Stimulated activated CD4-positive, alpha-beta T cell treated with anti-CD3 and anti-CD28 coated beads, Interleukin-12 subunit alpha, Interleukin-12 subunit beta, amount 100 ng/mL, for 48 hours (primary cell): ENCODE measurements around the gene PNPLA6.
"Not testable (repeated sequence)": the region's sequence is repeated elsewhere in the genome, so short reads cannot be mapped to it uniquely, and the experiment has no call there.

Experiments
- DNase-seq, 3 donors: peaks; one replicate each; pipeline ENCODE4 v3.0.0-alpha.2; 2020; ENCODE audit warnings: low read depth in 2 of 3, low spot score in 1 of 3

PNPLA6 gene

DNA sequence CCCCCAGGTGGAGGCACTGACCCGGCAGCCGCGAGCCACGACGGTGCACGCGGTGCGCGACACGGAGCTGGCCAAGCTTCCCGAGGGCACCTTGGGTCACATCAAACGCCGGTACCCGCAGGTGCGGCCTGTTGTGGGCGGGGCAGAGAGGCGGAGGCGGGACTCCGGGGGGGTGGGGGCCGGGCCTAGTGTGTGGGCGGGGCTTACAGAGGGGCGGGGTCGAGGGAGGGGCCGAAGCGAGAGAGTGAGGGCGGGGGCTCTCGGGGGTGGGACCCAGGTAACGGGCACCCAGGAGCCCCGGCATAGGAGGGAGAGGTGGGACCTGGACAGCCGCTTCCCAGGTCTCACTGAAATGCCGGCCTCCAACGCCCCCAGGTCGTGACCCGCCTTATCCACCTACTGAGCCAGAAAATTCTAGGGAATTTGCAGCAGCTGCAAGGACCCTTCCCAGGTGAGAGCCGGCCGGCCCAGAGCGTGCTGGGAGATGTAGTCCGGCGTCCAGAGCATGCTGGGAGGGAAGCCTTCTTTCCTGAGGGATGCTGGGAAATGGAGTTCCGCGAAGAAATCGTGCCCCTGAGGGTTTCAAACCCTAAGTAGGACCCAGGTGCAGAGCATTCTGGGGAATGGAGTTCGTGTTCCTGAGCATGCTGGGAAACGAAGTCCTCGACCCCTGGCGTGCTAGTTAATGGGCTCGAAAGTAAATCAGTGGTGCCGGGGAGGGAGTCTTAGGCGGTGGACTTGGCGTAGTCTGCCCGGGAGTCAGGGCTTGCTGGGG lies 15.7 kb downstream of the PNPLA6 start:
- DNase-seq = peak in 2 of 3 donors; percentile 21 to 32

DNA sequence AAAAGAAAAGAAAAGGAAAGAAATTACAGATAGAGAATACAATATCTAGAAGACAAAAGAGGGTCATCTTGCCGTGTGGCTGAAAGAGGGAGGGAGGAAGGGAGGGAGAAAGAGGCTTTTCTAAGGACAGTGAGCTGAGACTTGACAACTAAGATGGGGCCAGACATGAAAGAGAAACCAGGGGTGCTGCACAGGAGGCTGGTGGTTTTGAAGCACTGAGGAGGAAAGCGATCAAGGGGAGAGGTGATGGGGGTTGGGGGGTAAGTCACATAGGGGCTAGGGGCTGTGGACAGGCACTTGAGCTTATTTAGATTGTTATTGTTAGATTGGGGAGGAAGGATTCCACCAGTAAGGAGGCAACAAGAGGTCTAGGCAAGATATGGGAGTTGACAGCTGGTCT lies 17.3 kb downstream of the PNPLA6 start:
- no peak for DNase-seq

DNA sequence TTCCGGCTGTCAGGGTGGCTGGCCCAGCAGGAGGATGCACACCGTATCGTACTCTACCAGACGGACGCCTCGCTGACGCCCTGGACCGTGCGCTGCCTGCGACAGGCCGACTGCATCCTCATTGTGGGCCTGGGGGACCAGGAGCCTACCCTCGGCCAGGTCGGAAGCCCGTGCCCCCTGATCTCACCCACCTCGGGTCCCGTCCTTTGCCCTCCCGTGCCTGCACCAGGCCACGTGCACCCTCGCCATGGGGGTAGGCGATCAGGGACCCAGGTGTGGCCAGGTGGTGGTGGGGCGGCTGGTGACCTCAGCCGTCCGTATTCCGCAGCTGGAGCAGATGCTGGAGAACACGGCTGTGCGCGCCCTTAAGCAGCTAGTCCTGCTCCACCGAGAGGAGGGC lies 19.0 kb downstream of the PNPLA6 start:
- no peak for DNase-seq

DNA sequence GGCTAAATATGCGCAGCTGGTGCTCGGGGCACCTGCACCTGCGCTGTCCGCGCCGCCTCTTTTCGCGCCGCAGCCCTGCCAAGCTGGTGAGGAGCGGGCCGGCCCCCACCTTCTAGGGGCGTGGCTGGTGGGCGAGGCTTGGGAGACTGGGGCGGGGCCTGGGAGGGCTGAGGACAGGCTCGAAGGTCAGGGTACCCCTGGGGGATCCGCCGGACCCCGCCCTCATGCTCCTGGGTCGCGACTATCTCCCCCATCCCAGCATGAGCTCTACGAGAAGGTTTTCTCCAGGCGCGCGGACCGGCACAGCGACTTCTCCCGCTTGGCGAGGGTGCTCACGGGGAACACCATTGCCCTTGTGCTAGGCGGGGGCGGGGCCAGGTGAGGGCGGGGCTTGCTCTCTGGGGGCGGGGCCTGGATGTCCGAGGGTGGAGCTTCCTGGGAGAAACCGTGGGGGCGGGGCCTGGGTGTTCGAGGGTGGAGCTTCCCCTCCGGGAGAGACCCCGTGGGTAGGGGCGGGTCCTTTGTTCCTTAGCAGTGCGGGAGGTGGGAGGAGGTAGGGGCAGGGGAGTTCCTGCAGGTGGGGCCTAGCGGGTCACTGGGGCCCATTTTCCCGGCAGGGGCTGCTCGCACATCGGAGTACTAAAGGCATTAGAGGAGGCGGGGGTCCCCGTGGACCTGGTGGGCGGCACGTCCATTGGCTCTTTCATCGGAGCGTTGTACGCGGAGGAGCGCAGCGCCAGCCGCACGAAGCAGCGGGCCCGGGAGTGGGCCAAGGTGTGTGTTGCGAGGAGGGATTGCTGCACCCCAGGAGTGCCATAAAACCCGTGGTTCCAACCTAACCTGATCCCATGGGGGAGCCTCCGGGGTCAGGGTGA lies 19.7 kb downstream of the PNPLA6 start:
- DNase-seq = peak; percentile 23 to 45 (median 24)

DNA sequence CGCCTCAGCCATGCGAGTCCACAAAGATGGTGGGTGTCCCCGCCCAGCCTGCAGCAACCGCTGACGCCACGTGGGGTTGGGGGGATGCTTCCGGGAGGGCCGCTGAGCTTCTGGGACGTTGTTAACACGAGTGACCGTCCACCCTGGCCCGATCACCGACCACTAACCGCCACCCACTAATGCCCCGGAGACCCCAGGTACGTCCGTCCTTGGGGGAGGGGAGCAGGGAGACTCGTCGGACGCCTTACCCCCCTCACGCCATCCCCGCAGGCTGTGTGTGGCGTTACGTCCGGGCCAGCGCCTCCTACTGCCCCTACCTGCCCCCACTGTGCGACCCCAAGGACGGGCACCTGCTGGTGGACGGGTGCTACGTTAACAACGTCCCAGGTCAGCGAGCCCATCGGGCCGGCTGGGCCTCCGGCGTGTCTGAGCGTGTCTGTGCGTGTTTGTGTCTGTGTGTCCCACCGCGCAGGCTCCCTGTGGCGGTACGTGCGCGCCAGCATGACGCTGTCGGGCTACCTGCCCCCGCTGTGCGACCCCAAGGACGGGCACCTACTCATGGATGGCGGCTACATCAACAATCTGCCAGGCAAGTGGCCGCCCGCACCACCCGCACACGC lies 21.3 kb downstream of the PNPLA6 start:
- DNase-seq = no peak

DNA sequence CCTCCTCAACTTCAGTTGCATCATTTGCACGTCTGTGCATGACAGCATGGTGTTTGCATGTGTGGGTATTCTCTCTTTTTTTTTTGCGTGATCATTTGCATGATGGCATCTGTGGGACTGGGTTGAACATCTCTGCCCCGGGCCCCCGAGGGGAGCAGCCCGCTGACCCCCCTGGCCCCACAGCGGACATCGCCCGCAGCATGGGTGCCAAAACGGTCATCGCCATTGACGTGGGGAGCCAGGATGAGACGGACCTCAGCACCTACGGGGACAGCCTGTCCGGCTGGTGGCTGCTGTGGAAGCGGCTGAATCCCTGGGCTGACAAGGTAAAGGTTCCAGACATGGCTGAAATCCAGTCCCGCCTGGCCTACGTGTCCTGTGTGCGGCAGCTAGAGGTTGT lies 23.1 kb downstream of the PNPLA6 start:
- DNase-seq = no peak

DNA sequence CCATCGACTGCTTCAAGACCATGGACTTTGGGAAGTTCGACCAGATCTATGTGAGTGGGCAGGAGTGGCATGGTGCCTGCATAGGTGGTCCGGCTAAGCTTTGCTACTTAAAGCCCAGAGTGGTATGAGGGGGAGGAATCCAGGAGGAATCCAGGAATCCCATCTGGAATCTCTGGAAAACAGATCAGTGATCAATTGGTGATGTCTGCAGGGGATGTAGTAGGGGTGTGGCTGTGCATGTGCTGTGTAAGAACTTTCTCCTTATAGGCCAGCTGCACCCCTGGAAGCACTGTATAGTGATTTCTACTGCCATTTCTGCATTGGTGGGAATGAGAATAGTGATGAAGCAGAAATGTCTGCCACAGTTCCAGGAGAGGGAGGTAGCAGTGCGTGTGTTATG lies 23.6 kb downstream of the PNPLA6 start:
- no peak for DNase-seq

DNA sequence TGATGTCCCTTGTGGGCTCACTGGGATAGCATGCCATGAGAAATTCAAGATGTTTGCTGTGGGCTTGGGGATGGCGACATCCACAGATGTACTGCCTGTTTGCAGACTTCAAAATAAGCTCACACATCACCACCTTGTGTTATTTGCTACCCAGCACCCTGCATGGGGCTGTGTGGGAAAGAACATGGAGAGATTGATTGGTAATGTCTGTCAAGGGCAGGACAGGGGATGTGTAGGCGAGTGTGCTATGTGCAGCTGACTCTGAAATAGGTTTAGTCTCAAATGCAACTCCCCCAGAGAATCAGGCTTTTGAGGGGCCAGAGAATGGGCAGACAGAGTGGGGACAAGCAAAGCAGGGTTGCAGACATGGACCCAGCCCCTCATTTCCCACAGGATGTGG lies 24.7 kb downstream of the PNPLA6 start:
- no peak for DNase-seq

DNA sequence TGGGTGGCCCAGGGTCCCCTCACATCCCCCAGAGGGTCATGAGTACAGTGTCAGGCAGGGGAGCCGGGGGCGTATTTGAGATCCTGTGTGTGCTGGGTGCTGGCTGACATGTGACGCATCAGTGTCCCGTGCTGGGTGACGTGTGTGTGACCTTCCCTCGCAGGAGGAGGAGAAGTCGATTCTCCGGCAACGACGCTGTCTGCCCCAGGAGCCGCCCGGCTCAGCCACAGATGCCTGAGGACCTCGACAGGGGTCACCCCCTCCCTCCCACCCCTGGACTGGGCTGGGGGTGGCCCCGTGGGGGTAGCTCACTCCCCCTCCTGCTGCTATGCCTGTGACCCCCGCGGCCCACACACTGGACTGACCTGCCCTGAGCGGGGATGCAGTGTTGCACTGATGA lies 25.8 kb downstream of the PNPLA6 start:
- DNase-seq = no peak

DNA sequence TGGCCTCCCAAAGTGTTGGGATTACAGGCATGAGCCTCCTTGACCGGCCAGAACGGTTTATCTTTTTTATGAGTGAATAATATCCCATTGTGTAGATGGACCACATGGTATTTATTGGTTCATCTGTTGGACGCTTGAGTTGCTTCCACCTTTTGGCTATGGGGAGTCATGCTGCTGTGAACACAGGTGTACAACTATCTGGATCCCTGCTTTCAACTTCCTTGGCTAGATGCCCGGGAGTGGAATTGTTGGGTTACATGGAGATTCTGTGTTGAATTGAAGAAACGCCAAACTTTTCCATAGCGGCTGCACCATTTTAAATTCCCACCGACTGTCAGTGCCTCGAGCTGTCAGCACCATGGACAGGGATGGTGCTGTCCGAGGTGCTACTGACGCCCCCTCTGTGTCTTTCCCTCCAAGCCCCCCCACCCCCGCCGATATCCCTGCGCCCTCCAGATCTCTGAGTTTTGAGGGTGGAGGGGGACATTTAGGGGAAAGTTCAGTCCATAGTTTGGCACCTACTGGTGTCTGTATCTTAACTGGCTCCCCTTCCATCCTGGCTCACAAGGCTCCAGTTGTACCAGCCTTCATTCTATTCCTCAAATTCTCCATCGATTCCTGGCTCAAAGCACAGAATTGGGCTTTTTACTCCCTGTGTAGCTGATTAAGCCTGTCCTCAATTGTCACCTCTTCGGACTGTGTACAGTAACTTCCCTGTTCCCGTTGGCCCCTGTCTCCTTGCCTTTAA lies 27.3 kb downstream of the PNPLA6 start:
- DNase-seq = no peak

DNA sequence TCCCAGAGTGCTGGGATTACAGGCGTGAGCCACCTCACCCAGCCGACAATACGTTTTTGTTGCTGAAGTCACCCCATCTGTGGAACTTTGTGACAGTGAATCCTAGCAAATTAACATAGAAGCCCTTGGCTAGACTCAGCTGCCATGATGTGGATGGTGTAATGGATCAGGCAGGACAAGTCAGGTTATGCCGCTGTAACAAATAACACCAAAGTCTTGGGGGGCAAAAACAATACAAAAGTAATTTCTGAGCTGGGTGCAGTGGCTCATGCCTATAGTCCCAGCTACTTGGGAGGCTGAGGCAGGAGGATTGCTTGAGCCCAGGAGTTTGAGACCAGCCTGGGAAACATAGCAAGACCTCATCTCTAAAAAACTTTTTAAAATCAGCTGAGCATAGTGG lies 29.3 kb downstream of the PNPLA6 start:
- DNase-seq = no peak

DNA sequence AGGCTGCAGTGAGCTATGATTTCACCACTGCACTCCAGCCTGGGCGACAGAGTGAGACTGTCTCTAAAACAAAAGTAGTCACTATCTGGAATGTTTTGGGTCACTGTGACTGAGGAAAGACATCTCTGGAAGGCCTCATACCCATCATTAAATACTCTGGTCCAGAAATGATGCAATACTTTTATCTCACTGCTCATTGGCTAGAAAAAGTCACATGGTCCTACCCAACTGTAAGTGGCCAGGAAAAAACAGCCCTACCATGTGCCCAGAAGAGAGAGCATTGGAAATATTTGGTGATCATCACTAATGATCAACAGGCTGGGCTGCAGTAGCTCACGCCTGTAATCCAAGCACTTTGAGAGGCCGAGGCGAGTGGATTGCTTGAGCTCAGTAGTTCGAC lies 29.8 kb downstream of the PNPLA6 start:
- no peak for DNase-seq

DNA sequence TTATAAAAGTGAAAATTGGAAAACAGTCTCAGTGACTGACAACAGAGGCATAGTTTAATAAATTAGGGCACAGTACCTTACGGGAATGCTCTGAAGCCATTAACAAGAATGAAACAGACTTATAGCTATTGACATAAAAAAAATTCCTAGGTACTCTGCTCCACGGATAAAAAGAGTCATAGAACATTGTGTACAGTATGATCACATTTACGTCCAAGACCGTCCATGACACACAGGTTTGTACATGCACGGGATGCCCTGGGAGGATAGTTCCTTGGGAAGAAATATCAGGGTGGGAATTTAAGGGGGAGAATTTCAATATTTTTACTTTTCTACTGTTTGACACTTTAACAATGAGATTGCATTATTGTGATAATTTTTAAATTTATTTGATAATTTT lies 35.2 kb downstream of the PNPLA6 start:
- DNase-seq = no peak

DNA sequence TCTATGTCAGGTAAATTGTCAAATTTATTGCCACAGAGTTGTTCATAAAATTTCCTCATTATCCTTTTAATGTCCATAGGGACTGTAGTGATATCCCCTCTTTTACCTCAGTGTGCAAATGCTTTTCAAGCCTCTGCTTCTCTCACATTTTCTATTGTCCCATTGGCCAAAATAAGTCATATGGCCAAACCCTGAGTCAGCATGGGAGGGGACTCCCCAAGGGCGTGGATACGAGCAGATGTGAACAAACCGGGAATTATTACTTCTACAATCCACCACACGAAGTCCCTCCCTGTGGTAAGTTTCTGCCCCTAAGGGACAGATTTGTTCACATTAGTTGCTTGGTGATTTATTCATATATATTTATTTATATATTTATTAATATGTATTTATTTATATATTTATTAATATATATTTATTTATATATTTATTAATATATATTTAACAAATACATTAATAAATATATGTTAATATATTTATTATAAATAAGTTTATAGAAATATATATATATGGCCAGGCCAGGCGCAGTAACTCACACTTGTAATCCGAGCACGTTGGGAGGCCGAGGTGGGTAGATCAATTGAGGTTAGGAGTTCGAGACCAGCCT lies 40.0 kb downstream of the PNPLA6 start:
- no peak for DNase-seq

DNA sequence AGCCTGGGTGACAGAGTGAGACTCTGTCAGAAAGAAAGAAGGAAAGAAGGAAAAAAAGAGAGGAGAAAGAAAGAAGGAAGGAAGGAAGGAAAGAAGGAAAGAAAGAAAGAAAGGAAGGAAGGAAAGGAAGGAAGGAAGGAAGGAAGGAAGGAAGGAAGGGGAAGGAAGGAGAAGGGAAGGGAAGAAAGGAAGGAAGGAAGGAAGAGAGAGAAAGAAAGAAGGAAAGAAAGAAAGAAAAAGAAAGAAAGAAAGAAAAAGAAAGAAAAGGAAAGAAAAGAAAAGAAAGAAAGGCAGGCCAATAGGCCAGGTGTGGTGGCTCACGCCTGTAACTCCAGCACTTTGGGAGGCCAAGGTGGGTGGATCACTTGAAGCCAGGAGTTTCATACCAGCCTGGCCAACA lies 41.9 kb downstream of the PNPLA6 start:
- DNase-seq = not testable (repeated sequence)

DNA sequence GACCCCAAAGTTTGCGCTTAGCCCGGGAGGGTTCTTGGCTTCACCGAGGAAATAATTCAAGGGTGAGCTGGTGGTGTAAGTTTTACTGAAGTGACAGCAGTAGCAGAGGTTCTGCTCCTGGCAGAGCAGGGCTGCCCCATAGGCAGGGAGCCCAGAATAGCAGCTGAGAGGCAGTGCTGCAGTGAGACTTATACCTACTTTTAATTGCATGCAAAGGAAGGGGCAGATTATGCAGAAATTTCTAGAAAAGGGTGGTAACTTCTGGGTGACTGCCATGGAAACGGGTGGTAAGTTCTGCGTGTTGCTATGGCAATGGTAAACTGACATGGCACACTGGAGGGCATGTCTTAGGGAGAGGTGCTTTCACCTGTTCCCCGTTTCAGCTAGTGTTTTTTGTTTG lies 42.6 kb downstream of the PNPLA6 start:
- no peak for DNase-seq

DNA sequence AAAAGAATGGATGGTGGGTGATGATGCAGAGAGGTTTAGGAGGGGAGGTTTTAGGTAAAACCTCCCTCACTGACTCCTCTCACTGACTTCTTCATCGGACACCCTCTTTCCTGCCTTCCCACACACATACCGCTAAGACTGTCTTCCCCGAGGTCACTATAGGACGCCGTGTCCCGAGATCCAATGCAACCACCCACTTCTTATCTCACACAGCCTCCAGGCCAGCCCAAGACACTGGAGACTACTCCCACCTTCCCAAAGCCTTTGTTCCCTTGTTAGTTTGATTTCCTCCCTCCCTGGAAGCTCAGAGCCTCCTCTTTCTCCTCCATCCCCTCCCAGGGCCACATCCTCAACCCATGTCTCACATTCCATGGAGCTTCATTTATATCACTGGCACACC lies 43.7 kb downstream of the PNPLA6 start:
- DNase-seq = no peak

DNA sequence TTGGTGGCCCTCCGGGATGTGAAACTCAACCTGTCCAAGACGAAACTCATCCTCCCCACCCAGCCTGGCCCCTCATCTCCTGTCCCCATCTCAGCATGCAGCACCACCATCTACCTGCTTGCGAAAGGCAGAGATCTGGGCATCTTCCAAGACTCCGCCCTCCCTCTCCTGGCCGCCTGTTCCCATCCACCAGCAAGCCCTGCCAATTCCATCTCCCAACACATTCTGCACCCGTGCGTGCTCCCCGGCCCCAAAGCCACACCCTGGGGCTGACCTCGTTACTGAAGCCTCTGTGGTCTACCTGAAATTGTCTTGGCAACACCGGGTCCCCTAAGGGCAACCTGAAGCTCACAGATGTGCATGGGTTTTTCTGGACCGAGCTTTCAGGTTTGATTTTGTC lies 46.9 kb downstream of the PNPLA6 start:
- DNase-seq = no peak

DNA sequence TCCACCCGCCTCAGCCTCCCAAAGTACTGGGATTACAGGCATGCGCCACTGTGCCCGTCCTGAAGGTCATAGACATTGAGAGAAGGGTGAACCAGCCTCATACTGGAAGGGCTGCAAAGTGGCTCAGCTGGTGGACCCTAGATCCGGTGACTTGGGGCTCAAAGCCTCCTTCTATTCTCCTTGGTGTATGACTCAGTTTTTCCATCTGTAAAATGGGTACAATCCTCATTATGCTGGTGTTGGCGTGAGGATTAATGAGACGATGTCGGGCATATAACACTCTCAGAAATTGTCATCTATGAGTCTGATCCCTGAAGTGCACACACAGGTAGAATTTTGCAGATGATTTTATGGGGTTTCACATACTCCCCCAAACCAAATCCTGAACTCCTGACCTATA lies 54.3 kb downstream of the PNPLA6 start:
- DNase-seq = no peak

DNA sequence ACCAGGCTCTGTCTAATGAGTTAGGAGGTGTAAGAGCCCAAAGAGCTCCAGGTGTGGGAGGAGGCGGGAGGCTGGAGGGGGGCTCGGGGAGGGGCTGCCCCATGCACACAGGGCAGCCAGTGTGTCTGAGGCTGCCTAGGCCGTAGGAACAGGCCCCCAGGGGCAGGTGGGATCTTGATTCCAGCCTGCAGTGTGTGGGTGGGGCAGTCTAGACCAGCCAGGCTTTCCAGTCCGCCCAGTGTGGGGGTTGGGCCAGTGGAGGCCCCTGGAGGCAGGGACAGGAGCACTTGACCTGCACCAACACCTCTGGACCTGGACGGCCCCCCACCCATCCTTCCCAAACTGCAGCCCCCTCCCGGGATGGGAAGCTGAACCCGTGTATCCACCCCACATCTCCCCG lies 54.7 kb downstream of the PNPLA6 start:
- no peak for DNase-seq
